ENCODE data around the gene RPSA. TPM values are rescaled to one million over a fixed set of nuclear protein-coding genes. Genes with fewer than 3 reads are reported as not detected.

RPSA gene
- total and polyA plus RNA-seq, 9 of the 15 experiments (the other 6 are each of a cell fraction or from before 2014, with no cell fraction given) = 2,290 to 4,272 (median 2,730) TPM

DNA sequence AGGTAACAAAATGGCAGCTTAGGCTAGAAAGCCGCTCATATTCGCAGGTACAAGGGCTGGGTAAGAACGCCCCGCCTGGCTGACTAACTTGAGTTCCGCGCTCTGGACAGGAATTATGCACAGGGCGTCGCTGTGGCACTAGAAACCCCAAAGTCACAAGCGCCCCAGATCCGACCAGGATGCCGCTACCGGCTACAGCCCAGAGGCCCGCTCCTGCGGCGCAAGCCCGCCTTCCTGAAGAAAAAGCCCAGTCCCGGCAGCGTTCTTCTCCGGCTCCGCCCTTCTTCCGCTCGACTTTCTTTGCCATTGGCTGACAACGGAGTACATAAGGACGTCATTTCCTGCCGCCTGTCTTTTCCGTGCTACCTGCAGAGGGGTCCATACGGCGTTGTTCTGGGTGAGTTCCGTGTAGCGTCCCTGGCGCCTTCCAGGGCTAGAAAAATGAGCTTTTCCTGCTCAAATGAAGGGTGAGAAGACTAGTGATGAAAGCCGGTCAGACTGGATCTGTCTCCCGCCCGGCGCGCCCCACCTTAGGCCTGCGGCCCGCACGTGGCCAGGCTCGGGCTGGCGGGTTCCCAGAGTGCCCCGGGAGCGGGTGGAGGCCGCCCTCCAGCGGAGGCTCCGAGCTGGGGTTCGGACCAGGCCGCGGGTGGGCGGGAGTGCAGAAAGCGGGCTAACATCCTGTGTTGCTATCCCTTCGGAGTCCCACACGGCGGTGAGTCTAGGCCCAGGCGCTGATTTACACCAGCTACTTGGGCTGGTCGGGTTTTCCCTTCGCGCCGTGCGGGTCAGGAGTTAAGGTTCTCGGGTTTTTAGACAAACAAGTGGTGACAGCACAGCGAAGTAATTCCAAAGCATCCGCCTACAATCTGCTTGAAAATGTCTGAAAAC, at the start of gene RPSA (continued):
- TF ChIP-seq, protein P1, sequence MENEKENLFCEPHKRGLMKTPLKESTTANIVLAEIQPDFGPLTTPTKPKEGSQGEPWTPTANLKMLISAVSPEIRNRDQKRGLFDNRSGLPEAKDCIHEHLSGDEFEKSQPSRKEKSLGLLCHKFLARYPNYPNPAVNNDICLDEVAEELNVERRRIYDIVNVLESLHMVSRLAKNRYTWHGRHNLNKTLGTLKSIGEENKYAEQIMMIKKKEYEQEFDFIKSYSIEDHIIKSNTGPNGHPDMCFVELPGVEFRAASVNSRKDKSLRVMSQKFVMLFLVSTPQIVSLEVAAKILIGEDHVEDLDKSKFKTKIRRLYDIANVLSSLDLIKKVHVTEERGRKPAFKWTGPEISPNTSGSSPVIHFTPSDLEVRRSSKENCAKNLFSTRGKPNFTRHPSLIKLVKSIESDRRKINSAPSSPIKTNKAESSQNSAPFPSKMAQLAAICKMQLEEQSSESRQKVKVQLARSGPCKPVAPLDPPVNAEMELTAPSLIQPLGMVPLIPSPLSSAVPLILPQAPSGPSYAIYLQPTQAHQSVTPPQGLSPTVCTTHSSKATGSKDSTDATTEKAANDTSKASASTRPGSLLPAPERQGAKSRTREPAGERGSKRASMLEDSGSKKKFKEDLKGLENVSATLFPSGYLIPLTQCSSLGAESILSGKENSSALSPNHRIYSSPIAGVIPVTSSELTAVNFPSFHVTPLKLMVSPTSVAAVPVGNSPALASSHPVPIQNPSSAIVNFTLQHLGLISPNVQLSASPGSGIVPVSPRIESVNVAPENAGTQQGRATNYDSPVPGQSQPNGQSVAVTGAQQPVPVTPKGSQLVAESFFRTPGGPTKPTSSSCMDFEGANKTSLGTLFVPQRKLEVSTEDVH (IDR thresholded peaks at IDR 0.05; ENCODE audit: low read depth, partially characterized antibody) = peak; percentile 92
- TF ChIP-seq TRIM25 (IDR thresholded peaks at IDR 0.05; ENCODE audit: borderline replicate concordance) (no peak), ZNF184 (CRISPR knock-in tag; IDR thresholded peaks at IDR 0.05) (no peak), CHCHD3 (CRISPR knock-in tag; IDR thresholded peaks at IDR 0.05) (peak; percentile 79; the same call in 1 of the 2 replicates), SP2 (IDR thresholded peaks at IDR 0.05; ENCODE audit: extremely low read depth, low read depth, low read length, poor library complexity, severe bottlenecking) (peak; percentile 41), ZNF217 (CRISPR knock-in tag; IDR thresholded peaks at IDR 0.05) (no peak), ZNF143 (CRISPR knock-in tag; IDR thresholded peaks at IDR 0.05) (peak; percentile 89), SRSF9 (IDR thresholded peaks at IDR 0.05; ENCODE audit: borderline replicate concordance, low read depth, low read length) (no peak), DMBX1 (CRISPR knock-in tag; IDR thresholded peaks at IDR 0.05; ENCODE audit: borderline replicate concordance) (peak; percentile 80), HNRNPLL (IDR thresholded peaks at IDR 0.05; ENCODE audit: low read depth, low read length, poor library complexity, severe bottlenecking) (peak; percentile 90), TCF7 (IDR thresholded peaks at IDR 0.05; ENCODE audit: borderline replicate concordance) (no peak), SRSF1 (IDR thresholded peaks at IDR 0.05; ENCODE audit: low read depth, low read length) (0 out of 2 replicates have a peak, but pooled peaks have one; percentile 47), FOXJ3 (CRISPR knock-in tag; IDR thresholded peaks at IDR 0.05) (no peak), ATF4 (CRISPR knock-in tag; IDR thresholded peaks at IDR 0.05) (peak; percentile 58; the same call in 1 of the 2 replicates), EZH2 (IDR thresholded peaks at IDR 0.05; ENCODE audit: borderline replicate concordance, low read depth, low read length) (no peak), MEF2D (tag; conservative IDR thresholded peaks at IDR 0.05; ENCODE audit: low read depth) (peak; percentile 58; the same call in 1 of the 2 replicates), FOXM1 (IDR thresholded peaks at IDR 0.05; ENCODE audit: low read depth) (0 out of 2 replicates have a peak, but pooled peaks have one; percentile 13), FOXM1 (CRISPR knock-in tag; IDR thresholded peaks at IDR 0.05; ENCODE audit: low read depth) (peak; percentile 10; the same call in 1 of the 2 replicates), ZNF77 (CRISPR knock-in tag; IDR thresholded peaks at IDR 0.05) (no peak), LEF1 (IDR thresholded peaks at IDR 0.05) (peak; percentile 74; the same call in 1 of the 2 replicates)
- TF ChIP-seq, protein P2, sequence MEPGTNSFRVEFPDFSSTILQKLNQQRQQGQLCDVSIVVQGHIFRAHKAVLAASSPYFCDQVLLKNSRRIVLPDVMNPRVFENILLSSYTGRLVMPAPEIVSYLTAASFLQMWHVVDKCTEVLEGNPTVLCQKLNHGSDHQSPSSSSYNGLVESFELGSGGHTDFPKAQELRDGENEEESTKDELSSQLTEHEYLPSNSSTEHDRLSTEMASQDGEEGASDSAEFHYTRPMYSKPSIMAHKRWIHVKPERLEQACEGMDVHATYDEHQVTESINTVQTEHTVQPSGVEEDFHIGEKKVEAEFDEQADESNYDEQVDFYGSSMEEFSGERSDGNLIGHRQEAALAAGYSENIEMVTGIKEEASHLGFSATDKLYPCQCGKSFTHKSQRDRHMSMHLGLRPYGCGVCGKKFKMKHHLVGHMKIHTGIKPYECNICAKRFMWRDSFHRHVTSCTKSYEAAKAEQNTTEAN (CRISPR knock-in tag; IDR thresholded peaks at IDR 0.05) = no peak; the same call in 1 of the 2 replicates
